Gastroesophageal sphincter (tissue), 4 donors: ENCODE measurements around the gene CFAP99. TPM values are rescaled to one million over a fixed set of nuclear protein-coding genes. Genes with fewer than 3 reads are reported as not detected.

Experiments used
- ATAC-seq: fragments of 150-250 bp; one replicate; pipeline ENCODE4 v1.9.1; 2016; ENCODE audit warnings: mild to moderate bottlenecking, moderate library complexity
- H3K27ac ChIP-seq, 4 donors: fragments of 200-600 bp; sonication (generic) in 3 of 4; 1 replicate in 3 of 4; 2 replicates in 1 of 4; pipeline ENCODE4 v1.5.1; 2016 to 2019
- H3K27me3 ChIP-seq: fragments of 200-600 bp; sonication (generic); one replicate; pipeline ENCODE4 v1.5.1; 2019
- H3K36me3 ChIP-seq, 2 donors: fragments of 200-600 bp; sonication (generic); one replicate each; pipeline ENCODE4 v1.5.1; 2019; ENCODE audit warnings: control low read depth in 1 of 2
- H3K4me1 ChIP-seq, 3 donors: fragments of 200-600 bp; sonication (generic); 1 replicate in 2 of 3; 2 replicates in 1 of 3; pipeline ENCODE4 v1.5.1; 2016 to 2019; ENCODE audit warnings: control low read depth in 2 of 3
- H3K4me3 ChIP-seq, 2 donors: fragments of 200-600 bp; sonication (generic); one replicate each; pipeline ENCODE4 v1.5.1; 2019; ENCODE audit warnings: mild to moderate bottlenecking in 1 of 2, moderate library complexity in 1 of 2
- H3K9me3 ChIP-seq, 3 donors: fragments of 200-600 bp; sonication (generic); one replicate each; pipeline ENCODE4 v1.5.1; 2017 to 2019; ENCODE audit warnings: control low read depth in 2 of 3
- EP300 ChIP-seq: sonication (generic); formaldehyde crosslinking; IDR thresholded peaks from one replicate; pipeline ENCODE4 v1.6.1; 2017; ENCODE audit warnings: antibody characterized with exemption, mild to moderate bottlenecking
- POLR2A ChIP-seq, 2 donors: fragments of 450-650 bp; IDR thresholded peaks; one replicate each; pipeline ENCODE4 v1.6.1; 2017; ENCODE audit warnings: antibody characterized with exemption in 2 of 2, mild to moderate bottlenecking in 2 of 2, moderate library complexity in 1 of 2
- POLR2AphosphoS5 ChIP-seq: sonication (generic); formaldehyde crosslinking; IDR thresholded peaks from one replicate; pipeline ENCODE4 v1.6.1; 2017; ENCODE audit warnings: antibody characterized with exemption
- WGBS, 2 donors: methylation state at CpG; one replicate each; pipeline ENCODE4 v1.1.5; 2018; ENCODE audit warnings: low coverage in 1 of 2; 5-methylcytosine and 5-hydroxymethylcytosine counted together
- total RNA-seq, 4 donors: library from RNA; depleted of rRNA; stranded (reverse); fragments of >200 nt; gene quantifications; one replicate each; pipeline ENCODE4 v1.1.0, GENCODE V29; 2016
- TF ChIP-seq, protein P1 (sequence below), 4 experiments: fragments of 200-600 bp in 2 of 4; fragments of 450-650 bp in 2 of 4; sonication (generic) in 1 of 4; IDR thresholded peaks; one replicate each; pipeline ENCODE4 v1.5.1; 2017 to 2019; ENCODE audit warnings: antibody characterized with exemption in 4 of 4, mild to moderate bottlenecking in 2 of 4, moderate library complexity in 2 of 4

The CFAP99 gene
- not detected for total RNA-seq

- 0 to 1% methylated on average over 3 to 23 of the region's 94 CpGs for WGBS, 2 donors
- no peaks in the 10 kb centered on the region for H3K36me3 ChIP-seq
- H3K27me3 ChIP-seq = peaks cover 71% of the 10 kb centered on the region
- peak within 1 kb of the TSS; percentile 48 to 66 for H3K4me3 ChIP-seq
- no peaks in the 10 kb centered on the region for H3K9me3 ChIP-seq
- H3K27ac ChIP-seq = peak within 1 kb of the TSS in 3 of 4 donors; percentile 33 to 71 (median 58)
- H3K4me1 ChIP-seq = peaks cover 0 to 45% (median 22%) of the 10 kb centered on the region in 3 donors
- ATAC-seq = peak; percentile 97
- TF ChIP-seq POLR2A (IDR thresholded peaks at IDR 0.05) (no peak), EP300 (no peak), POLR2AphosphoS5 (peak; percentile 19)
- TF ChIP-seq, protein P1, sequence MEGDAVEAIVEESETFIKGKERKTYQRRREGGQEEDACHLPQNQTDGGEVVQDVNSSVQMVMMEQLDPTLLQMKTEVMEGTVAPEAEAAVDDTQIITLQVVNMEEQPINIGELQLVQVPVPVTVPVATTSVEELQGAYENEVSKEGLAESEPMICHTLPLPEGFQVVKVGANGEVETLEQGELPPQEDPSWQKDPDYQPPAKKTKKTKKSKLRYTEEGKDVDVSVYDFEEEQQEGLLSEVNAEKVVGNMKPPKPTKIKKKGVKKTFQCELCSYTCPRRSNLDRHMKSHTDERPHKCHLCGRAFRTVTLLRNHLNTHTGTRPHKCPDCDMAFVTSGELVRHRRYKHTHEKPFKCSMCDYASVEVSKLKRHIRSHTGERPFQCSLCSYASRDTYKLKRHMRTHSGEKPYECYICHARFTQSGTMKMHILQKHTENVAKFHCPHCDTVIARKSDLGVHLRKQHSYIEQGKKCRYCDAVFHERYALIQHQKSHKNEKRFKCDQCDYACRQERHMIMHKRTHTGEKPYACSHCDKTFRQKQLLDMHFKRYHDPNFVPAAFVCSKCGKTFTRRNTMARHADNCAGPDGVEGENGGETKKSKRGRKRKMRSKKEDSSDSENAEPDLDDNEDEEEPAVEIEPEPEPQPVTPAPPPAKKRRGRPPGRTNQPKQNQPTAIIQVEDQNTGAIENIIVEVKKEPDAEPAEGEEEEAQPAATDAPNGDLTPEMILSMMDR (IDR thresholded peaks at IDR 0.05) = peak in 1 of 4 experiments; percentile 33
These were observed at the start of gene CFAP99 for GRCh38 chr4:2418650-2419571. Gene CFAP99, plus strand, starts transcription at chr4:2418955.

DNA sequence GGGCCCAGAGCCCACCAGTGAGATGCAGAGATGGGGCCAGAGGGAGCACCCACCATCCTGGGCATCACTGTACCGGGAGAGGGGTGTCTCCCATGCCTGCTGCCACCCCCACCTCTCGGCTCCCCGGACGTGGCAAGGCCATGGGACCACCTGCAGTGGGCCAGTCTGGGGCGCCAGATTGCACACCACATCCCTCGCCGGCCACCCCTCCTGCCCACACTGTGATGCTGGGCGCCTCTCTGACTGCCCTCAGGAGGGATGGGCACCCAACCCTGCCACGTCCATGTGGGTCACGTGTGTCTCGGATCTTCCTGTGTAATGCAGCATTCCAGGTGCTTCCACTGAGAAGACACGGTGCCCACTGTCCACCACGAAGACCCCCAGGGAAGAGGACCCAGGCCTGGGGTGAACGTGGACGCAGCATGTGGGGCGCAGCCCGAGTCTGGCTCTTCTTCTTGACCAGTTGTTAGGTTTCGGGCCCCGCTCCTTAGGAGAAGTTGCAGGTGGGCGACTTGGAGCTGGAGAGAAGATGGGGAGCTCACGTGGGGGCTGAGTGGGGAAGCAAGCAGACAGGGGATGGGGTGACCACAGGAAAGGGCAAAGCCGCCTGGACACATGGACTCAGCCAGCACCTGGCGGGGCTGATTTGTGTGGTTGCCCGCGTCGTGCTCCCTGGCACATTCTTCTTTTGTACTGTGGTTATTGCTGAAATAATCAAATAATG, 48.0 kb upstream of the CFAP99 start:
- WGBS, 2 donors = 64% methylated on average over 4 of the region's 26 CpGs; no CpG with 5 or more reads in 1 of the 2 donors

DNA sequence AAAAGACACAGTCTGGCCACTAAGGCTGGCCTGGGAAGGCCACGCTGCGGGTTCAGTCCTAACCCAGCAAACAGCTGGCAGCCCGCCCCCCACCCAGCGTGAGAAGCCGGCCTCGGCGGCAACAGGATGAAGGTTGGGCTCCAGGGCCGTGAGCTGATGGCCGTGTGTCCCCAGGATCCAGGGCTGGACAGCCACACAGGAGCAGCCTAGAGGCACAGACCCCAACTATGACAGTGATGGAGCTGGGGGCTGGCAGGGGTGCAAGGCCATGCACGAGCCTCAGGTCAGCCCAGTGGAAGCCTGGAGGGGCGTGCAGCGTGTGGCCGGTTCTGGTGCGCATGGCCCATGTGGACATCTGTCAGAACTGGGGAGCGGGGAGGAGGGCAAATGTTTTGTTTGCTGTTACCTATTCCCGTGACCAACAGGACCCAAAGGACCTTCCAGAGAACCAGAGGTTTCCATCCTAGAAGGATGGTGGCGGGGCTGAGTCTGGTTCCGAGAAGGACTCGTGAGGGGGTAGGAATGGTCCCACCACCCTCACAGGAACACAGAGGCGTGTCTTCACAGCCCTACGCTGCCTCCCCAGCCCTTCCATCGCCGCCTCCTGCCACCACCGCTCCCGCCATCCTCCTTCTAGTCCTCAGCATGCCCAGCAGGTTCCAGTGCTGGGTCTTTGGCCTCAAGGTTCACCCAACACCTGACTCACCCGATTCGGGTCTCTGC, 46.8 kb upstream of the CFAP99 start:
- Histone ChIP-seq H3K4me3 (no peak overlapping the region), H3K4me1 (no peaks in the 10 kb centered on the region), H3K27ac (no peak overlapping the region), H3K36me3 (peaks cover 0 to 6% of the 10 kb centered on the region in 2 donors), H3K27me3 (no peaks in the 10 kb centered on the region), H3K9me3 (peaks cover 0 to 7% (median 0%) of the 10 kb centered on the region in 3 donors)
- WGBS, 2 donors = 78 to 81% methylated on average over 3 to 9 of the region's 27 CpGs
- TF ChIP-seq EP300 = no peak
- TF ChIP-seq, protein P1 (IDR thresholded peaks at IDR 0.05) = no peak
- TF ChIP-seq POLR2A (IDR thresholded peaks at IDR 0.05) = no peak
- TF ChIP-seq POLR2AphosphoS5 = no peak
- no peak for ATAC-seq

More for the DNA sequence above, 48.0 kb upstream of the CFAP99 start:
- TF ChIP-seq POLR2A (IDR thresholded peaks at IDR 0.05) (no peak), POLR2AphosphoS5 (no peak), EP300 (no peak)
- TF ChIP-seq, protein P1 (IDR thresholded peaks at IDR 0.05) = no peak
- no peak overlapping the region for H3K4me3 ChIP-seq
- no peak for ATAC-seq
- peaks cover 0 to 7% (median 0%) of the 10 kb centered on the region in 3 donors for H3K9me3 ChIP-seq
- H3K27me3 ChIP-seq = no peaks in the 10 kb centered on the region
- peaks cover 0 to under 1% (median 0%) of the 10 kb centered on the region in 3 donors for H3K4me1 ChIP-seq
- H3K36me3 ChIP-seq = peaks cover 0 to 6% of the 10 kb centered on the region in 2 donors
- no peak overlapping the region for H3K27ac ChIP-seq

- no peak for ATAC-seq
- H3K4me1 ChIP-seq = no peaks in the 10 kb centered on the region
- peaks cover 0 to 7% (median 0%) of the 10 kb centered on the region in 3 donors for H3K9me3 ChIP-seq
- H3K27ac ChIP-seq = no peak overlapping the region
- TF ChIP-seq, protein P1 (IDR thresholded peaks at IDR 0.05) = no peak
- TF ChIP-seq EP300 (no peak), POLR2A (IDR thresholded peaks at IDR 0.05) (no peak), POLR2AphosphoS5 (no peak)
- no peak overlapping the region for H3K4me3 ChIP-seq
- WGBS, 2 donors = 85% methylated on average over 4 of the region's 14 CpGs; no CpG with 5 or more reads in 1 of the 2 donors
- H3K27me3 ChIP-seq = no peaks in the 10 kb centered on the region
- H3K36me3 ChIP-seq = peaks cover 0 to 6% of the 10 kb centered on the region in 2 donors
These were observed 46.2 kb upstream of the CFAP99 start for GRCh38 chr4:2372488-2373030.
